Vagina (tissue), 2 donors: ENCODE results near the gene PXK. TPM values are rescaled to one million over a fixed set of nuclear protein-coding genes. Genes with fewer than 3 reads are reported as not detected.

Experiments
- DNase-seq, 2 donors: peaks; one replicate each; pipeline ENCODE4 v3.0.0-alpha.2; 2017; ENCODE audit errors: extremely low spot score in 2 of 2
- H3K27ac ChIP-seq: fragments of 200-600 bp; sonication (generic); one replicate; pipeline ENCODE4 v1.5.1; 2019
- H3K27me3 ChIP-seq: fragments of 200-600 bp; sonication (generic); one replicate; pipeline ENCODE4 v1.5.1; 2019
- H3K36me3 ChIP-seq, 2 donors: fragments of 200-600 bp; sonication (generic); one replicate each; pipeline ENCODE4 v1.5.1; 2017 to 2019
- H3K4me1 ChIP-seq: fragments of 200-600 bp; sonication (generic); one replicate; pipeline ENCODE4 v1.5.1; 2019
- H3K4me3 ChIP-seq, 2 donors: fragments of 200-600 bp; sonication (generic); 1 replicate in 1 of 2; 2 replicates in 1 of 2; pipeline ENCODE4 v1.5.1; 2016 to 2019
- H3K9me3 ChIP-seq: fragments of 200-600 bp; sonication (generic); one replicate; pipeline ENCODE4 v1.5.1; 2019
- CTCF ChIP-seq, 3 experiments: fragments of 450-650 bp in 2 of 3; fragments of 200-600 bp in 1 of 3; sonication (generic) in 1 of 3; IDR thresholded peaks; one replicate each; pipeline ENCODE4 v1.5.1; 2017 to 2019; ENCODE audit warnings: antibody characterized with exemption in 3 of 3, mild to moderate bottlenecking in 2 of 3, moderate library complexity in 2 of 3
- POLR2A ChIP-seq, 2 donors: fragments of 450-650 bp; IDR thresholded peaks; one replicate each; pipeline ENCODE4 v1.6.1; 2017; ENCODE audit warnings: antibody characterized with exemption in 2 of 2, mild to moderate bottlenecking in 2 of 2, moderate library complexity in 2 of 2
- POLR2AphosphoS5 ChIP-seq, 2 donors: sonication (generic); formaldehyde crosslinking; IDR thresholded peaks; one replicate each; pipeline ENCODE4 v1.9.0; 2017; ENCODE audit warnings: antibody characterized with exemption in 2 of 2, mild to moderate bottlenecking in 2 of 2, low read depth in 1 of 2; ENCODE audit not compliant: insufficient read depth in 1 of 2
- intact Hi-C: fragments of 100-400 bp; cut with DNase I; formaldehyde crosslinking; loops from one replicate; pipeline ENCODE4 v1.15.1; 2023
- total RNA-seq: library from RNA; depleted of rRNA; stranded (reverse); fragments of >200 nt; gene quantifications from one replicate; pipeline ENCODE4 v1.2.3, GENCODE V29; 2016

The PXK gene
- total RNA-seq, 1 donor from 2014 or later: 59.9 TPM

- intact Hi-C loops: no loop called here
- Histone ChIP-seq H3K4me3 (no peak overlapping the region), H3K9me3 (no peaks in the 10 kb centered on the region), H3K27ac (no peak overlapping the region), H3K36me3 (no peaks in the 10 kb centered on the region), H3K27me3 (no peaks in the 10 kb centered on the region), H3K4me1 (peaks cover 68% of the 10 kb centered on the region)
- DNase-seq: no peak
- TF ChIP-seq CTCF (IDR thresholded peaks at IDR 0.05) (no peak), POLR2AphosphoS5 (IDR thresholded peaks at IDR 0.05; ENCODE audit: insufficient read depth in 1 of 2, low read depth in 1 of 2) (no peak), POLR2A (IDR thresholded peaks at IDR 0.05) (no peak)
Measured at GRCh38 chr3:58347984-58348383, 15.3 kb downstream of the PXK start.

GRCh38 chr3:58349792-58350626, 17.3 kb downstream of the PXK start:
- intact Hi-C loops: no loop called here
- no peak for TF ChIP-seq POLR2AphosphoS5 (IDR thresholded peaks at IDR 0.05; ENCODE audit: insufficient read depth in 1 of 2, low read depth in 1 of 2)
- no peak for TF ChIP-seq POLR2A (IDR thresholded peaks at IDR 0.05)
- no peak for TF ChIP-seq CTCF (IDR thresholded peaks at IDR 0.05)
- peaks cover 51% of the 10 kb centered on the region for H3K4me1 ChIP-seq
- H3K36me3 ChIP-seq: no peaks in the 10 kb centered on the region
- H3K4me3 ChIP-seq: no peak overlapping the region
- DNase-seq: no peak
- H3K9me3 ChIP-seq: no peaks in the 10 kb centered on the region
- no peaks in the 10 kb centered on the region for H3K27me3 ChIP-seq
- H3K27ac ChIP-seq: no peak overlapping the region

GRCh38 chr3:58350627-58351013, 17.9 kb downstream of the PXK start:
- Histone ChIP-seq H3K27me3 (no peaks in the 10 kb centered on the region), H3K36me3 (no peaks in the 10 kb centered on the region), H3K4me3 (no peak overlapping the region), H3K4me1 (peaks cover 49% of the 10 kb centered on the region), H3K9me3 (no peaks in the 10 kb centered on the region), H3K27ac (no peak overlapping the region)
- DNase-seq: no peak
- no peak for TF ChIP-seq POLR2AphosphoS5 (IDR thresholded peaks at IDR 0.05; ENCODE audit: insufficient read depth in 1 of 2, low read depth in 1 of 2)
- TF ChIP-seq POLR2A (IDR thresholded peaks at IDR 0.05): no peak
- TF ChIP-seq CTCF (IDR thresholded peaks at IDR 0.05): no peak
- intact Hi-C loops: no loop called here

GRCh38 chr3:58351920-58352319, 19.2 kb downstream of the PXK start:
- Histone ChIP-seq H3K27ac (no peak overlapping the region), H3K27me3 (no peaks in the 10 kb centered on the region), H3K9me3 (no peaks in the 10 kb centered on the region), H3K36me3 (no peaks in the 10 kb centered on the region), H3K4me1 (peaks cover 49% of the 10 kb centered on the region), H3K4me3 (no peak overlapping the region)
- no peak for TF ChIP-seq POLR2AphosphoS5 (IDR thresholded peaks at IDR 0.05; ENCODE audit: insufficient read depth in 1 of 2, low read depth in 1 of 2)
- TF ChIP-seq CTCF (IDR thresholded peaks at IDR 0.05): no peak
- TF ChIP-seq POLR2A (IDR thresholded peaks at IDR 0.05): no peak
- DNase-seq: no peak
- intact Hi-C loops: no loop called here

GRCh38 chr3:58352626-58353025, 19.9 kb downstream of the PXK start:
- Histone ChIP-seq H3K4me1 (peaks cover 48% of the 10 kb centered on the region), H3K9me3 (no peaks in the 10 kb centered on the region), H3K36me3 (no peaks in the 10 kb centered on the region), H3K27me3 (no peaks in the 10 kb centered on the region), H3K4me3 (no peak overlapping the region), H3K27ac (no peak overlapping the region)
- no peak for DNase-seq
- intact Hi-C loops: no loop called here
- TF ChIP-seq CTCF (IDR thresholded peaks at IDR 0.05) (no peak), POLR2AphosphoS5 (IDR thresholded peaks at IDR 0.05; ENCODE audit: insufficient read depth in 1 of 2, low read depth in 1 of 2) (no peak), POLR2A (IDR thresholded peaks at IDR 0.05) (no peak)
